Heart left ventricle (tissue), 16 donors: ENCODE measurements around the gene ENOX1. TPM values are rescaled to one million over a fixed set of nuclear protein-coding genes. Genes with fewer than 3 reads are reported as not detected.

Experiments used
- ATAC-seq, 4 donors: fragments of 200-7000 bp; cut with Tn5 transposase; one replicate each; pipeline ENCODE4 v1.9.1; 2020 to 2022; ENCODE audit warnings: moderate library complexity in 4 of 4, mild to moderate bottlenecking in 3 of 4, moderate number of reproducible peaks in 1 of 4
- DNase-seq, 5 donors: peaks; one replicate each; pipeline ENCODE4 v3.0.0-alpha.2; 2020
- H3K27ac ChIP-seq, 12 donors: fragments of 200-600 bp; sonication (generic) in 4 of 12; one replicate each; pipeline versions ENCODE4 v1.5.0 to v1.8.0; 2016 to 2022; ENCODE audit warnings: mild to moderate bottlenecking in 2 of 12
- H3K27me3 ChIP-seq, 9 donors: fragments of 200-600 bp; sonication (generic) in 2 of 9; one replicate each; pipeline versions ENCODE4 v1.5.1 to v1.8.0; 2016 to 2022; ENCODE audit warnings: mild to moderate bottlenecking in 3 of 9
- H3K36me3 ChIP-seq, 9 donors: fragments of 200-600 bp; sonication (generic) in 2 of 9; one replicate each; pipeline versions ENCODE4 v1.5.0 to v1.8.0; 2018 to 2022; ENCODE audit warnings: mild to moderate bottlenecking in 2 of 9
- H3K4me1 ChIP-seq, 12 donors: fragments of 200-600 bp; sonication (generic) in 4 of 12; one replicate each; pipeline versions ENCODE4 v1.5.0 to v1.8.0; 2016 to 2022; ENCODE audit warnings: mild to moderate bottlenecking in 3 of 12
- H3K4me3 ChIP-seq, 12 donors: fragments of 200-600 bp; sonication (generic) in 4 of 12; one replicate each; pipeline versions ENCODE4 v1.5.0 to v1.8.0; 2017 to 2022; ENCODE audit warnings: mild to moderate bottlenecking in 9 of 12, moderate library complexity in 4 of 12
- H3K9me3 ChIP-seq, 12 donors: fragments of 200-600 bp; sonication (generic) in 4 of 12; one replicate each; pipeline versions ENCODE4 v1.5.0 to v1.8.0; 2016 to 2022; ENCODE audit warnings: mild to moderate bottlenecking in 1 of 12
- POLR2A ChIP-seq, 2 donors: fragments of 450-650 bp; IDR thresholded peaks; one replicate each; pipeline ENCODE4 v1.6.1; 2017; ENCODE audit warnings: antibody characterized with exemption in 2 of 2, mild to moderate bottlenecking in 2 of 2, moderate library complexity in 2 of 2
- WGBS, 4 donors: extraction: QIAGEN DNeasy Blood & Tissue Kit in 2 of 4; methylation state at CpG; one replicate each; pipeline versions ENCODE4 v1.1.5 to v1.1.7; 2013 to 2018; 5-methylcytosine and 5-hydroxymethylcytosine counted together
- intact Hi-C, 10 donors: fragments of 100-400 bp; cut with DNase I; formaldehyde crosslinking; loops; one replicate each; pipeline versions ENCODE4 v1.11.1 to v1.14.2; 2022
- polyA plus RNA-seq, 2 donors: library from polyadenylated mRNA; stranded (reverse); fragments of 200-250 nt; gene quantifications; one replicate each; pipeline ENCODE4 v1.2.3, GENCODE V29; 2013
- total RNA-seq, 9 donors: library from RNA; depleted of rRNA in 2 of 9; stranded (reverse); fragments of >200 nt in 2 of 9; fragmentation: NEBNext Ultra II Directional in 3 of 9; extraction: Animal tissue kit (Norgen Biotek cat#: 25700) in 3 of 9; gene quantifications; one replicate each; pipeline versions ENCODE4 v1.1.0 to v1.2.4, GENCODE V29; 2016 to 2023
- TF ChIP-seq, protein P1 (sequence below), 12 donors: fragments of 200-600 bp; sonication (generic) in 4 of 12; IDR thresholded peaks; one replicate each; pipeline versions ENCODE4 v1.5.0 to v1.8.0; 2018 to 2022; ENCODE audit warnings: antibody characterized with exemption in 12 of 12, mild to moderate bottlenecking in 5 of 12
- donor health status: ischemic (EF 13 %, LVEDD 7.1; RV severe dilation, severe dysfunction).
- donor health status: healthy with polysubstance abuse.
- donor health status: DM: no; HTN: yes; CAD: no.
- donor health status: DM: no; HTN: no; CAD: no.
- donor health status: ischemic (EF 25% LVEDD 6.9; RV normal size, moderate dysfunction).
- donor health status: ischemic (EF 25% LVEDD 5.7; RV mildly dilated, moderate dysfunction).
- donor health status: healthy.
- donor health status: DM: yes; HTN: yes; CAD: no.
- donor health status: ischemic (EF 35%, LVEDD 5.7; RV mildly dilated, moderate dysfunction).
- donor health status: nonischemic (EF 11% LVEDD 7.7; RV severe dilation, severe dysfunction).
- donor health status: DM: yes; HTN: yes; CAD: no.
- donor health status: PGD.
- donor health status: ischemic (EF 29% LVEDD 5.4; RV normal size, mild dysfunction).
- donor health status: nonischemic (EF 23%, LVEDD 6.1; RV moderate dilation, normal function).

Gene ENOX1
- total and polyA plus RNA-seq, 11 donors = 2.0 to 10.1 (median 5.4) TPM

DNA sequence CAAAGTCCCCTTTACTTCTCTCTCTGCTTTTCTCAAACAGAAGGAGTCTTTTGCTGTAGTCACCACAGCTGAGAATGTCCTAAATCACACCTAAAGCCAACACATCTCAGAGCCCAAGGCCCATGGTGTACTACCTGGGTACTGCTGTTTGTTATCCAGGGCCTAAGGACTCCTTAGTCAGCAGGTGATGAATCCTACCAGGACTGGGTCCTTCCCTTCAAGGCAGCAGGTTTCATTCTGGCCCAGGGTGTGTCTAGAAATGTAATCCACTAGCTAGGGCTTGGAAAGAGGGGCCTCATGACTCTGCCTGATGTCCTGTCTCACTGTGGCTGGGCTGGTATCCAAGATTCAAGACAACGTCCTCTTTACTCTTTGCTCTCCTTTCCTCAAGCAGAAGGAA lies 36.2 kb upstream of the ENOX1 start:
- no peak overlapping the region for H3K4me3 ChIP-seq
- no peaks in the 10 kb centered on the region for H3K36me3 ChIP-seq
- H3K4me1 ChIP-seq = no peaks in the 10 kb centered on the region
- DNase-seq = no peak
- no peak for ATAC-seq
- H3K9me3 ChIP-seq = peaks cover 0 to 4% (median 0%) of the 10 kb centered on the region in 12 donors
- 8 to 14% (median 10%) methylated on average over 1 of the region's 1 CpG for WGBS, 4 donors
- H3K27ac ChIP-seq = no peak overlapping the region
- intact Hi-C loops = no loop called here
- no peaks in the 10 kb centered on the region for H3K27me3 ChIP-seq
- TF ChIP-seq POLR2A (IDR thresholded peaks at IDR 0.05) = no peak

DNA sequence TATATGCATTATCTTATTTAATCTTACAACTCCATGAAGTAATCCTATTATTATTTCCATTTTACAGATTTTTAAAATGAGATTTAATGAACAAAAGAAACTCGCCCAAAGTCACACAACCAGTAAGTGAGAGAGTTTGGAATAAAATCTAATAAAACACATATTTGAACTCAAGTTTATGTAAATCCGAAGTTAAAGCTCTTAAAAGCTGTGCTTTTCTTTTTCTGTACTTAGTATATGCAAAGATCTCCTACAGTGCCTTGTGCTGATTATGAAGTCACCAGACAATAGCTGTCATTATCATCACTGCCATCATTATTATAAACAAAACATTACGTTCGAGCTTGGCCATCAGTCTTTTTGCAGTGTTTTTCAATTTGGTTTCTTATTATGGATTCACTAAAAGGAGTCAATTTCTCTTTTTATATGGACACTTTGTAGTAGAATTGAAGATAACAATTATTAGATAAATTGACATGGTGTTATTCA lies 29.7 kb upstream of the ENOX1 start:
- TF ChIP-seq POLR2A (IDR thresholded peaks at IDR 0.05) = no peak
- TF ChIP-seq, protein P1, sequence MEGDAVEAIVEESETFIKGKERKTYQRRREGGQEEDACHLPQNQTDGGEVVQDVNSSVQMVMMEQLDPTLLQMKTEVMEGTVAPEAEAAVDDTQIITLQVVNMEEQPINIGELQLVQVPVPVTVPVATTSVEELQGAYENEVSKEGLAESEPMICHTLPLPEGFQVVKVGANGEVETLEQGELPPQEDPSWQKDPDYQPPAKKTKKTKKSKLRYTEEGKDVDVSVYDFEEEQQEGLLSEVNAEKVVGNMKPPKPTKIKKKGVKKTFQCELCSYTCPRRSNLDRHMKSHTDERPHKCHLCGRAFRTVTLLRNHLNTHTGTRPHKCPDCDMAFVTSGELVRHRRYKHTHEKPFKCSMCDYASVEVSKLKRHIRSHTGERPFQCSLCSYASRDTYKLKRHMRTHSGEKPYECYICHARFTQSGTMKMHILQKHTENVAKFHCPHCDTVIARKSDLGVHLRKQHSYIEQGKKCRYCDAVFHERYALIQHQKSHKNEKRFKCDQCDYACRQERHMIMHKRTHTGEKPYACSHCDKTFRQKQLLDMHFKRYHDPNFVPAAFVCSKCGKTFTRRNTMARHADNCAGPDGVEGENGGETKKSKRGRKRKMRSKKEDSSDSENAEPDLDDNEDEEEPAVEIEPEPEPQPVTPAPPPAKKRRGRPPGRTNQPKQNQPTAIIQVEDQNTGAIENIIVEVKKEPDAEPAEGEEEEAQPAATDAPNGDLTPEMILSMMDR (IDR thresholded peaks at IDR 0.05) = no peak
- peaks cover 0 to 14% (median 5%) of the 10 kb centered on the region in 12 donors for H3K4me1 ChIP-seq
- intact Hi-C loops = no loop called here
- WGBS, 4 donors = 64 to 75% (median 71%) methylated on average over 4 of the region's 4 CpGs
- peaks cover 0 to 4% (median 0%) of the 10 kb centered on the region in 12 donors for H3K9me3 ChIP-seq
- no peaks in the 10 kb centered on the region for H3K36me3 ChIP-seq
- H3K27me3 ChIP-seq = no peaks in the 10 kb centered on the region
- no peak overlapping the region for H3K4me3 ChIP-seq
- peak overlapping the region in 3 of 12 donors; percentile 72 to 90 (median 80) for H3K27ac ChIP-seq
- DNase-seq (no peak), ATAC-seq (no peak)

DNA sequence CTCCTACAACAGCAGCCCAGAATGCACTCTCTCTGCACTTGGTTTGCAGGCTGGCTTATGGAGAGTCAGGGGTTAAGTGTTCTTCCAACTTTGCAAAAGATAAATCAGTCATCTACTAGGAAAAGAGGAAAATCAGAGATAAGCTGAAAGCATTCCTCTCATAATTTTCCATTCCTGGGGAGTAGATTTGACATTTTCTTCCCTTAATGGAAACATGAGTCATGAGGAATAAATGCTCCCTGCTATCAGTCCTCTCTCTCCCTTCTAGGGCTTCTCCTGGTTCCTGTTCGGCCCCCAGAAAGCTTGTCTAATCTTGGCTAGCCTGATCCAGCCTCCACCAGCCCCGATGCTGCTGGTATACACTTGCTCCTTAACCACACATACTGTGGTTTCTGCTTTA lies 28.4 kb upstream of the ENOX1 start:
- peaks cover 0 to 3% (median 0%) of the 10 kb centered on the region in 12 donors for H3K9me3 ChIP-seq
- no peaks in the 10 kb centered on the region for H3K36me3 ChIP-seq
- TF ChIP-seq, protein P1 (IDR thresholded peaks at IDR 0.05) = no peak
- no peak for TF ChIP-seq POLR2A (IDR thresholded peaks at IDR 0.05)
- intact Hi-C loops = no loop called here
- peaks cover 0 to 14% (median 5%) of the 10 kb centered on the region in 12 donors for H3K4me1 ChIP-seq
- no peaks in the 10 kb centered on the region for H3K27me3 ChIP-seq
- peak; percentile 97 to 99 (median 98) for ATAC-seq
- WGBS, 4 donors = 4 to 17% (median 14%) methylated on average over 2 of the region's 2 CpGs
- no peak overlapping the region for H3K4me3 ChIP-seq
- DNase-seq = peak in 3 of 5 donors; percentile 40 to 56 (median 41)
- H3K27ac ChIP-seq = peak overlapping the region in 9 of 12 donors; percentile 18 to 90 (median 58)

DNA sequence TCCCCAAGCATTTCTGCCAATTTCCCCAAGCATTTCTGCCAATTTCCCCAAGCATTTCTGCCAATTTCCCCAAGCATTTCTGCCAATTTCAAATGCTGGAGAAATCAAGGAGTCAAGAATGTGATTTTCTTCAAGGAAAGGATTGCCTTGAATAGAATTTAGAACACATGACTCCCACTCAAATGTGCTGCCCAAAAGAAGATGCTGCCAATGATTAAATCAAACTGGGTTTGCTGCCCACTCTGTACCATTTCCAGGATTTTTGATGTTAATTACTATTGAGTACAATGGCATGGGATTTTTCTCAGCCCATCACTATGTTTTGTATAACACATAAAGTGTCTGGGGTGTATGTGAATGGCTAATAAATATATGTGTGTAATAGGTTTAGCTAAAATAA lies 21.9 kb upstream of the ENOX1 start:
- Histone ChIP-seq H3K27ac (no peak overlapping the region), H3K4me3 (no peak overlapping the region), H3K4me1 (peaks cover 0 to 5% (median 0%) of the 10 kb centered on the region in 12 donors), H3K9me3 (no peaks in the 10 kb centered on the region), H3K27me3 (no peaks in the 10 kb centered on the region), H3K36me3 (no peaks in the 10 kb centered on the region)
- ATAC-seq (no peak), DNase-seq (no peak)
- intact Hi-C loops = loop anchor here in 7 of 10 donors (5.0 to 10.0 kb wide), 9 partner anchors 614 to 1214 kb away; no protein-coding TSS in a partner anchor
- no peak for TF ChIP-seq POLR2A (IDR thresholded peaks at IDR 0.05)
- TF ChIP-seq, protein P1 (IDR thresholded peaks at IDR 0.05) = no peak

DNA sequence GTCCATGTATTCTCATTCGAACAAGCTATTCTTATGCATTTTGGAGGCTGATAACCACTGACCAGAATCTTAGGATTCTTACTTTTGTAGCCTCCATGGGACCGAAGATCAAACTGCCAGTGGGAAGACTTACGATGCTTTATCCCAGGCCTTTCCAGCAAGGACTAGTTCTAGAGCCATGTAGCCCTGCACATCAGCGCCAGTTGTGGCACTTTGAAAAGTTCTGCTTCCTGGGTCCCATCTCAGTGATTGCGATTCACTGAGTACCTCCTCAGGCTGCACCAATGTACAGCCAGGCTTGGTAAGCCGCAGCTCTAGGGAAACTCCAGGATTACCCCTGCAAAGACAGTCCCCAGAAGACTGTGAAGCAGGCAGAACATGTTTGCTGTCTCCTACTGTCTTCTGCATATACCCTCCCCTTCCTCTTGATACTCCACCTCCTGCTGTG lies 18.9 kb upstream of the ENOX1 start:
- intact Hi-C loops = loop anchor here in 8 of 10 donors (2.0 to 10.0 kb wide), 11 partner anchors 503 to 1211 kb away; no protein-coding TSS in a partner anchor
- WGBS, 4 donors = 85 to 93% (median 89%) methylated on average over 6 of the region's 6 CpGs
- no peak for DNase-seq
- Histone ChIP-seq H3K4me3 (no peak overlapping the region), H3K4me1 (peaks cover 0 to 5% (median 0%) of the 10 kb centered on the region in 12 donors), H3K27ac (no peak overlapping the region), H3K27me3 (no peaks in the 10 kb centered on the region), H3K9me3 (no peaks in the 10 kb centered on the region), H3K36me3 (no peaks in the 10 kb centered on the region)
- TF ChIP-seq POLR2A (IDR thresholded peaks at IDR 0.05) = no peak
- TF ChIP-seq, protein P1 (IDR thresholded peaks at IDR 0.05) = no peak
- ATAC-seq = no peak
